Cardiac muscle cell (in vitro differentiated cells and primary cell): ENCODE data around the gene VSTM2B. TPM values are rescaled to one million over a fixed set of nuclear protein-coding genes. Genes with fewer than 3 reads are reported as not detected.

Experiments
- DNase-seq, 2 donors: peaks; one replicate each; pipeline versions ENCODE4 v3.0.0 to v3.0.0-alpha.2; 2010 to 2017; ENCODE audit warnings: low read depth in 1 of 2, low spot score in 1 of 2
- H3K27ac ChIP-seq: fragments of 200-600 bp; sonication (generic); 2 replicates; pipeline ENCODE4 v1.5.1; 2016
- H3K27me3 ChIP-seq: fragments of 200-600 bp; sonication (generic); 2 replicates; pipeline ENCODE4 v1.6.0; 2016; ENCODE audit warnings: control low read depth
- H3K36me3 ChIP-seq: fragments of 200-600 bp; sonication (generic); 2 replicates; pipeline ENCODE4 v1.5.1; 2016; ENCODE audit warnings: control low read depth
- H3K4me1 ChIP-seq: fragments of 200-600 bp; sonication (generic); 2 replicates; pipeline ENCODE4 v1.8.1; 2017; ENCODE audit warnings: low read depth, mild to moderate bottlenecking, mixed run types
- H3K4me3 ChIP-seq: fragments of 200-600 bp; sonication (generic); 2 replicates; pipeline ENCODE4 v1.5.1; 2016; ENCODE audit warnings: mild to moderate bottlenecking
- H3K9me3 ChIP-seq: fragments of 200-600 bp; sonication (generic); 2 replicates; pipeline ENCODE4 v1.5.1; 2017; ENCODE audit warnings: low read depth, mild to moderate bottlenecking, control low read depth
- CTCF ChIP-seq: IDR thresholded peaks from 2 replicates; pipeline ENCODE4 v1.5.1; 2012; ENCODE audit warnings: low read depth, mild to moderate bottlenecking, low read length
- polyA plus RNA-seq: library from polyadenylated mRNA; unstranded; fragments of >200 nt; fragmentation: Nextera tagmentation; extraction: Ambion mirVana; gene quantifications from 2 replicates; pipeline ENCODE4 v1.2.1, GENCODE V29; 2016
- total RNA-seq: library from RNA; depleted of rRNA; stranded (reverse); fragments of >200 nt; gene quantifications from 2 replicates; pipeline ENCODE4 v1.2.3, GENCODE V29; 2016

VSTM2B gene
- total and polyA plus RNA-seq, 2 experiments from 2014 or later: 0.39 TPM; not detected in 1

GRCh38 chr19:29610574-29611271 lies 84.9 kb downstream of the VSTM2B start:
- TF ChIP-seq CTCF: peak; percentile 91
- no peak overlapping the region for H3K27ac ChIP-seq
- peaks cover 5% of the 10 kb centered on the region for H3K4me1 ChIP-seq
- H3K27me3 ChIP-seq: no peaks in the 10 kb centered on the region
- H3K9me3 ChIP-seq: no peaks in the 10 kb centered on the region
- peaks cover 17% of the 10 kb centered on the region for H3K36me3 ChIP-seq
- H3K4me3 ChIP-seq: no peak overlapping the region
- peak; percentile 81 to 90 for DNase-seq

- Histone ChIP-seq H3K4me1 (no peaks in the 10 kb centered on the region), H3K27me3 (no peaks in the 10 kb centered on the region), H3K36me3 (peaks cover 19% of the 10 kb centered on the region), H3K27ac (no peak overlapping the region), H3K9me3 (no peaks in the 10 kb centered on the region), H3K4me3 (no peak overlapping the region)
- DNase-seq: no peak
- TF ChIP-seq CTCF: no peak
Observed at GRCh38 chr19:29612121-29612520, 86.3 kb downstream of the VSTM2B start.

GRCh38 chr19:29612801-29613595 lies 87.2 kb downstream of the VSTM2B start:
- DNase-seq: no peak
- no peak overlapping the region for H3K27ac ChIP-seq
- no peak for TF ChIP-seq CTCF
- H3K9me3 ChIP-seq: no peaks in the 10 kb centered on the region
- no peaks in the 10 kb centered on the region for H3K27me3 ChIP-seq
- H3K36me3 ChIP-seq: peaks cover 19% of the 10 kb centered on the region
- H3K4me1 ChIP-seq: no peaks in the 10 kb centered on the region
- H3K4me3 ChIP-seq: no peak overlapping the region

GRCh38 chr19:29614046-29614445 lies 88.3 kb downstream of the VSTM2B start:
- Histone ChIP-seq H3K27me3 (no peaks in the 10 kb centered on the region), H3K4me3 (no peak overlapping the region), H3K9me3 (no peaks in the 10 kb centered on the region), H3K27ac (no peak overlapping the region), H3K36me3 (peaks cover 19% of the 10 kb centered on the region), H3K4me1 (no peaks in the 10 kb centered on the region)
- no peak for TF ChIP-seq CTCF
- no peak for DNase-seq

Other genes with a start within 250 kb of the VSTM2B start
- gene POP4, start 80.3 kb downstream of the VSTM2B start, total RNA-seq: 32.0 and 60.6 TPM in 2 replicates
- 86.7 and 89.7 TPM in 2 replicates for gene POP4, start 80.3 kb downstream of the VSTM2B start, polyA plus RNA-seq
- gene PLEKHF1, start 139.5 kb downstream of the VSTM2B start, total RNA-seq: 3.0 and 3.1 TPM in 2 replicates
- gene PLEKHF1, start 139.5 kb downstream of the VSTM2B start, polyA plus RNA-seq: 0.96 and 2.3 TPM in 2 replicates
- 46.2 and 61.4 TPM in 2 replicates for gene C19orf12, start 189.3 kb downstream of the VSTM2B start, total RNA-seq
- gene C19orf12, start 189.3 kb downstream of the VSTM2B start, polyA plus RNA-seq: 46.2 and 54.7 TPM in 2 replicates